H9 (cell line): ENCODE measurements around the gene ASIC4. TPM values are rescaled to one million over a fixed set of nuclear protein-coding genes. Genes with fewer than 3 reads are reported as not detected.

Experiments used
- DNase-seq: peaks from one replicate; pipeline ENCODE4 v3.0.0-alpha.2; 2017
- H2AFZ ChIP-seq: one replicate; pipeline ENCODE4 v1.6.1; 2013; ENCODE audit warnings: mild to moderate bottlenecking, low read length, control low read depth, moderate library complexity
- H2AK5ac ChIP-seq: 2 replicates; pipeline ENCODE4 v1.6.1; 2013; ENCODE audit warnings: low read length, control low read depth, mixed read lengths; ENCODE audit not compliant: insufficient read length
- H2BK120ac ChIP-seq: one replicate; pipeline ENCODE4 v1.6.1; 2013; ENCODE audit warnings: low read depth, mild to moderate bottlenecking, low read length, control low read depth, inconsistent platforms; ENCODE audit not compliant: poor library complexity, severe bottlenecking
- H2BK12ac ChIP-seq: 2 replicates; pipeline ENCODE4 v1.6.1; 2013; ENCODE audit warnings: low read length, control low read depth, mixed read lengths, low read depth; ENCODE audit not compliant: insufficient read length
- H2BK15ac ChIP-seq: 2 replicates; pipeline ENCODE4 v1.6.1; 2013; ENCODE audit warnings: low read depth, low read length, control low read depth
- H2BK20ac ChIP-seq: one replicate; pipeline ENCODE4 v1.6.1; 2013; ENCODE audit warnings: low read depth, mild to moderate bottlenecking, low read length, control low read depth, inconsistent platforms; ENCODE audit not compliant: poor library complexity, severe bottlenecking
- H2BK5ac ChIP-seq: 2 replicates; pipeline ENCODE4 v1.6.1; 2013; ENCODE audit warnings: low read length, control low read depth, mixed read lengths; ENCODE audit not compliant: insufficient read length
- H3K14ac ChIP-seq: 2 replicates; pipeline ENCODE4 v1.6.1; 2013; ENCODE audit warnings: low read length, control low read depth; ENCODE audit not compliant: insufficient read depth
- H3K18ac ChIP-seq: 2 replicates; pipeline ENCODE4 v1.6.1; 2013; ENCODE audit warnings: low read depth, mild to moderate bottlenecking, mixed read lengths, low read length, control low read depth; ENCODE audit not compliant: insufficient read length
- H3K23ac ChIP-seq: 2 replicates; pipeline ENCODE4 v1.6.1; 2013; ENCODE audit warnings: low read length, control low read depth, mixed read lengths, low read depth; ENCODE audit not compliant: insufficient read length
- H3K23me2 ChIP-seq: 2 replicates; pipeline ENCODE4 v1.6.1; 2013; ENCODE audit warnings: low read depth, mild to moderate bottlenecking, mixed read lengths, low read length, control low read depth; ENCODE audit not compliant: insufficient read length, poor library complexity, severe bottlenecking
- H3K27ac ChIP-seq: 2 replicates; pipeline ENCODE4 v1.5.1; 2013; ENCODE audit warnings: low read length, control low read depth, mixed read lengths, low read depth; ENCODE audit not compliant: insufficient read length
- H3K27me3 ChIP-seq: 2 replicates; pipeline ENCODE4 v1.6.1; 2013; ENCODE audit warnings: low read length, control low read depth, inconsistent platforms; ENCODE audit not compliant: insufficient read depth
- H3K4ac ChIP-seq: 2 replicates; pipeline ENCODE4 v1.6.1; 2013; ENCODE audit warnings: low read depth, mild to moderate bottlenecking, control low read depth, inconsistent platforms, low read length, moderate library complexity
- H3K4me1 ChIP-seq: 2 replicates; pipeline ENCODE4 v1.6.1; 2013; ENCODE audit warnings: low read length, control low read depth, inconsistent platforms; ENCODE audit not compliant: insufficient read depth
- H3K4me2 ChIP-seq: 2 replicates; pipeline ENCODE4 v1.6.1; 2013; ENCODE audit warnings: low read length, control low read depth, mixed read lengths; ENCODE audit not compliant: insufficient read length, insufficient read depth
- H3K56ac ChIP-seq: 2 replicates; pipeline ENCODE4 v1.6.1; 2013; ENCODE audit warnings: low read depth, mild to moderate bottlenecking, mixed read lengths, low read length, control low read depth; ENCODE audit not compliant: insufficient read length
- H3K79me1 ChIP-seq: 2 replicates; pipeline ENCODE4 v1.6.1; 2013; ENCODE audit warnings: low read depth, mild to moderate bottlenecking, moderate library complexity, low read length, control low read depth, inconsistent platforms; ENCODE audit not compliant: insufficient read depth, poor library complexity, severe bottlenecking
- H3K79me2 ChIP-seq: 2 replicates; pipeline ENCODE4 v1.6.1; 2013; ENCODE audit warnings: low read length, control low read depth, inconsistent platforms; ENCODE audit not compliant: insufficient read depth
- H3K9ac ChIP-seq: 2 replicates; pipeline ENCODE4 v1.6.1; 2013; ENCODE audit warnings: low read length, control low read depth, mixed read lengths; ENCODE audit not compliant: insufficient read length; ENCODE audit errors: extremely low read depth
- H3K9me3 ChIP-seq: one replicate; pipeline ENCODE4 v1.6.1; 2013; ENCODE audit warnings: low read depth, low read length, inconsistent platforms; ENCODE audit not compliant: control insufficient read depth
- H3T11ph ChIP-seq: one replicate; pipeline ENCODE4 v1.6.1; 2013; ENCODE audit warnings: mild to moderate bottlenecking, low read length, control low read depth, inconsistent platforms
- H4K20me1 ChIP-seq: one replicate; pipeline ENCODE4 v1.6.1; 2013; ENCODE audit not compliant: control insufficient read depth, insufficient read length, insufficient read depth
- H4K5ac ChIP-seq: 2 replicates; pipeline ENCODE4 v1.6.1; 2013; ENCODE audit warnings: low read depth, mild to moderate bottlenecking, mixed read lengths, low read length, control low read depth; ENCODE audit not compliant: insufficient read length
- H4K8ac ChIP-seq: replicated peaks from 2 replicates; pipeline ENCODE4 v1.6.1; 2013; ENCODE audit warnings: low read length, control low read depth, mixed read lengths, low read depth; ENCODE audit not compliant: insufficient read length
- H4K91ac ChIP-seq: 2 replicates; pipeline ENCODE4 v1.6.1; 2013; ENCODE audit warnings: low read depth, mild to moderate bottlenecking, moderate library complexity, mixed read lengths, low read length, control low read depth; ENCODE audit not compliant: insufficient read length
- H3K27ac Mint-ChIP-seq, 3 experiments: 2 replicates in 2 of 3; 3 replicates in 1 of 3; pipeline ENCODE4 v1.8.0; 2020 to 2021; ENCODE audit warnings: mixed read lengths in 3 of 3, mild to moderate bottlenecking in 1 of 3, moderate library complexity in 1 of 3
- H3K27me3 Mint-ChIP-seq: 2 replicates; pipeline ENCODE4 v1.8.0; 2021; ENCODE audit warnings: low read depth, mild to moderate bottlenecking, moderate library complexity, mixed read lengths
- H3K36me3 Mint-ChIP-seq, 3 experiments: 2 replicates in 2 of 3; 3 replicates in 1 of 3; pipeline ENCODE4 v1.8.0; 2020 to 2021; ENCODE audit warnings: low read depth in 3 of 3, mixed read lengths in 3 of 3; ENCODE audit not compliant: insufficient read depth in 1 of 3
- H3K4me1 Mint-ChIP-seq, 2 experiments: 2 replicates each; pipeline ENCODE4 v1.8.0; 2020; ENCODE audit warnings: mixed read lengths in 2 of 2
- H3K4me3 Mint-ChIP-seq, 2 experiments: 2 replicates in 1 of 2; 3 replicates in 1 of 2; pipeline ENCODE4 v1.8.0; 2020 to 2021; ENCODE audit warnings: mild to moderate bottlenecking in 2 of 2, mixed read lengths in 2 of 2, moderate library complexity in 1 of 2
- H3K9me3 Mint-ChIP-seq, 2 experiments: 2 replicates in 1 of 2; 3 replicates in 1 of 2; pipeline ENCODE4 v1.8.0; 2020; ENCODE audit warnings: mild to moderate bottlenecking in 2 of 2, mixed read lengths in 2 of 2, moderate library complexity in 1 of 2
- WGBS: extraction: QIAGEN DNeasy Blood & Tissue Kit; methylation state at CpG from one replicate; pipeline ENCODE4 v1.1.7; 2013; ENCODE audit warnings: missing lambda C conversion rate, low lambda C conversion rate, mixed read lengths; ENCODE audit not compliant: insufficient read length; ENCODE audit errors: extremely low coverage; 5-methylcytosine and 5-hydroxymethylcytosine counted together
- total RNA-seq: library from RNA; stranded (reverse); gene quantifications from 2 replicates; pipeline ENCODE4 v1.2.1, GENCODE V29; 2021
- TF ChIP-seq, protein P1 (sequence below): fragments of 200-600 bp; sonication (generic); conservative IDR thresholded peaks from 3 replicates; pipeline ENCODE4 v1.8.0; 2021; ENCODE audit warnings: antibody characterized with exemption, mild to moderate bottlenecking

Gene ASIC4
- total RNA-seq, 1 experiment from 2014 or later, result 0.37 TPM

DNA sequence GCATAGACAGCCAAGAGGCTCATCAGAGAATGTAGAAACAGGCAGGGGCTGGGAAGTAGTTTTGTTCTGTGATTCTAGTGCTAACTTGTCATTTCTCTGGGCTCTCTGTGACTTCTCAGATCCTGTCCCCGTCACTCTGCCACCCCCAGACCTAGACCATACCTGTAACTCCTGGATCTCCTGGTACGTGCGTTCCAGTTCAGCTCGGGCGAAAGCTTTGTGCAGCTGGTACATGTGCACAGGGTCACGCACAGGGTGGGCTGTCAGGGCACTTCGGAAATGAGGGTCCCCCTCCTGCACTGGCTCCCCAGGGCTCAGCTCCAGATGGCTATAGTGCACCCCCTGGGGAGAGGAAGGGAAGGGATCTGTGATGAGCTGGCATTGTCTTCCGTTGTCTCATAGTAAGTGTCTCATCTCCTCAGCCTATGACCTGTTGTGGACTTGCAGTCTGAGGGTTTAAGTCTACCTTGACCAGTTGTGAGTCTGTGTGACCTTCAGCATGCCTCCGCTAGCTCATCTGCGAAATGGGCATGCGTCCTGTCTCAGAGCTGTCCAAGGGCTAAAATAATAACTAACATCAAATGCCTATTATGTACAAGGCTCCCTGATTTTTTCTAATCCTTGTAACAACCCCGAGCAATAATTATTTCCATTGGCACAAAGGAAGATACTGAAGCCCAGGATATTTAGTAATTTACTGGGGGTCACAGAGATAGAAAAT, 26.7 kb downstream of the ASIC4 start:
- no peak overlapping the region for H2AFZ ChIP-seq
- DNase-seq, result no peak
- Mint-ChIP-seq H3K9me3 (peaks cover 0 to 4% of the 10 kb centered on the region in 2 experiments; a peak in 1 of 5 replicates), H3K4me1 (peaks cover 39 to 40% of the 10 kb centered on the region in 2 experiments), H3K4me3 (peak overlapping the region in 1 of 2 experiments; percentile 29; a peak in 2 of 5 replicates), H3K27me3 (peaks cover 21% of the 10 kb centered on the region), H3K27ac (peak overlapping the region in 1 of 3 experiments; percentile 34; a peak in 1 of 7 replicates), H3K36me3 (peaks cover 18 to 28% (median 21%) of the 10 kb centered on the region in 3 experiments)
- H3K79me2 ChIP-seq, result no peaks in the 10 kb centered on the region
- no peak overlapping the region for H3K4ac ChIP-seq
- TF ChIP-seq, protein P1, sequence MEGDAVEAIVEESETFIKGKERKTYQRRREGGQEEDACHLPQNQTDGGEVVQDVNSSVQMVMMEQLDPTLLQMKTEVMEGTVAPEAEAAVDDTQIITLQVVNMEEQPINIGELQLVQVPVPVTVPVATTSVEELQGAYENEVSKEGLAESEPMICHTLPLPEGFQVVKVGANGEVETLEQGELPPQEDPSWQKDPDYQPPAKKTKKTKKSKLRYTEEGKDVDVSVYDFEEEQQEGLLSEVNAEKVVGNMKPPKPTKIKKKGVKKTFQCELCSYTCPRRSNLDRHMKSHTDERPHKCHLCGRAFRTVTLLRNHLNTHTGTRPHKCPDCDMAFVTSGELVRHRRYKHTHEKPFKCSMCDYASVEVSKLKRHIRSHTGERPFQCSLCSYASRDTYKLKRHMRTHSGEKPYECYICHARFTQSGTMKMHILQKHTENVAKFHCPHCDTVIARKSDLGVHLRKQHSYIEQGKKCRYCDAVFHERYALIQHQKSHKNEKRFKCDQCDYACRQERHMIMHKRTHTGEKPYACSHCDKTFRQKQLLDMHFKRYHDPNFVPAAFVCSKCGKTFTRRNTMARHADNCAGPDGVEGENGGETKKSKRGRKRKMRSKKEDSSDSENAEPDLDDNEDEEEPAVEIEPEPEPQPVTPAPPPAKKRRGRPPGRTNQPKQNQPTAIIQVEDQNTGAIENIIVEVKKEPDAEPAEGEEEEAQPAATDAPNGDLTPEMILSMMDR, result no peak
- H3K27me3 ChIP-seq, result no peaks in the 10 kb centered on the region
- H3K14ac ChIP-seq, result no peak overlapping the region
- no peaks in the 10 kb centered on the region for H4K20me1 ChIP-seq
- no peak overlapping the region for H3K56ac ChIP-seq
- no peaks in the 10 kb centered on the region for H3K9me3 ChIP-seq
- H2BK5ac ChIP-seq, result no peak overlapping the region
- H3K23me2 ChIP-seq, result peaks cover 16% of the 10 kb centered on the region
- H3K9ac ChIP-seq, result no peak overlapping the region
- H2BK12ac ChIP-seq, result no peak overlapping the region
- H3K4me1 ChIP-seq, result peaks cover 8% of the 10 kb centered on the region; the same call in 1 of the 2 replicates
- H2BK20ac ChIP-seq, result no peak overlapping the region
- no peak overlapping the region for H4K8ac ChIP-seq
- no peak overlapping the region for H2BK120ac ChIP-seq
- no peak overlapping the region for H3K27ac ChIP-seq
- H3K18ac ChIP-seq, result no peak overlapping the region
- no peak overlapping the region for H3K23ac ChIP-seq
- WGBS, result no CpG with 5 or more reads among the region's 12 CpGs
- no peak overlapping the region for H3K4me2 ChIP-seq
- no peaks in the 10 kb centered on the region for H3K79me1 ChIP-seq
- H3T11ph ChIP-seq, result no peak overlapping the region
- no peak overlapping the region for H4K91ac ChIP-seq
- no peak overlapping the region for H2BK15ac ChIP-seq
- H4K5ac ChIP-seq, result no peak overlapping the region
- no peak overlapping the region for H2AK5ac ChIP-seq
